ENCODE data around the gene NR1D1.
A peak's percentile ranks its signal among the peaks of the same experiment; 100 is the strongest.

Gene NR1D1

GRCh38 chr17:40097931-40098845, 2.2 kb downstream of the NR1D1 start:
- ChIA-PET POLR2A (ENCODE audit: low non-redundant PET) (interaction anchor here (1.1 kb wide), 1 partner anchor 14 kb away, joined by 3 read pairs; no protein-coding TSS in a partner anchor), CTCF (interaction anchor here (0.5 to 1.0 kb wide), 5 partner anchors 11 to 248 kb away, joined by 3 to 9 read pairs (median 6); no protein-coding TSS in a partner anchor)
- TF ChIP-seq, protein P1, sequence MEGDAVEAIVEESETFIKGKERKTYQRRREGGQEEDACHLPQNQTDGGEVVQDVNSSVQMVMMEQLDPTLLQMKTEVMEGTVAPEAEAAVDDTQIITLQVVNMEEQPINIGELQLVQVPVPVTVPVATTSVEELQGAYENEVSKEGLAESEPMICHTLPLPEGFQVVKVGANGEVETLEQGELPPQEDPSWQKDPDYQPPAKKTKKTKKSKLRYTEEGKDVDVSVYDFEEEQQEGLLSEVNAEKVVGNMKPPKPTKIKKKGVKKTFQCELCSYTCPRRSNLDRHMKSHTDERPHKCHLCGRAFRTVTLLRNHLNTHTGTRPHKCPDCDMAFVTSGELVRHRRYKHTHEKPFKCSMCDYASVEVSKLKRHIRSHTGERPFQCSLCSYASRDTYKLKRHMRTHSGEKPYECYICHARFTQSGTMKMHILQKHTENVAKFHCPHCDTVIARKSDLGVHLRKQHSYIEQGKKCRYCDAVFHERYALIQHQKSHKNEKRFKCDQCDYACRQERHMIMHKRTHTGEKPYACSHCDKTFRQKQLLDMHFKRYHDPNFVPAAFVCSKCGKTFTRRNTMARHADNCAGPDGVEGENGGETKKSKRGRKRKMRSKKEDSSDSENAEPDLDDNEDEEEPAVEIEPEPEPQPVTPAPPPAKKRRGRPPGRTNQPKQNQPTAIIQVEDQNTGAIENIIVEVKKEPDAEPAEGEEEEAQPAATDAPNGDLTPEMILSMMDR (conservative IDR thresholded peaks at IDR 0.05; ENCODE audit: low read depth), result no peak
- DNase-seq (ENCODE audit: low spot score), result peak; percentile 55
- H3K27ac ChIP-seq, result peak overlapping the region; percentile 98

- no peak for DNase-seq (ENCODE audit: low spot score)
- TF ChIP-seq, protein P1 (conservative IDR thresholded peaks at IDR 0.05; ENCODE audit: low read depth), result no peak
- POLR2A ChIA-PET (ENCODE audit: low non-redundant PET), result no interaction called here
- H3K27ac ChIP-seq, result peak overlapping the region; percentile 98
- CTCF ChIA-PET, result interaction anchor here (0.6 to 0.9 kb wide), 2 partner anchors 11 to 38 kb away, joined by 3 read pairs; no protein-coding TSS in a partner anchor
Measured at GRCh38 chr17:40097087-40097486, 3.3 kb downstream of the NR1D1 start.

DNA sequence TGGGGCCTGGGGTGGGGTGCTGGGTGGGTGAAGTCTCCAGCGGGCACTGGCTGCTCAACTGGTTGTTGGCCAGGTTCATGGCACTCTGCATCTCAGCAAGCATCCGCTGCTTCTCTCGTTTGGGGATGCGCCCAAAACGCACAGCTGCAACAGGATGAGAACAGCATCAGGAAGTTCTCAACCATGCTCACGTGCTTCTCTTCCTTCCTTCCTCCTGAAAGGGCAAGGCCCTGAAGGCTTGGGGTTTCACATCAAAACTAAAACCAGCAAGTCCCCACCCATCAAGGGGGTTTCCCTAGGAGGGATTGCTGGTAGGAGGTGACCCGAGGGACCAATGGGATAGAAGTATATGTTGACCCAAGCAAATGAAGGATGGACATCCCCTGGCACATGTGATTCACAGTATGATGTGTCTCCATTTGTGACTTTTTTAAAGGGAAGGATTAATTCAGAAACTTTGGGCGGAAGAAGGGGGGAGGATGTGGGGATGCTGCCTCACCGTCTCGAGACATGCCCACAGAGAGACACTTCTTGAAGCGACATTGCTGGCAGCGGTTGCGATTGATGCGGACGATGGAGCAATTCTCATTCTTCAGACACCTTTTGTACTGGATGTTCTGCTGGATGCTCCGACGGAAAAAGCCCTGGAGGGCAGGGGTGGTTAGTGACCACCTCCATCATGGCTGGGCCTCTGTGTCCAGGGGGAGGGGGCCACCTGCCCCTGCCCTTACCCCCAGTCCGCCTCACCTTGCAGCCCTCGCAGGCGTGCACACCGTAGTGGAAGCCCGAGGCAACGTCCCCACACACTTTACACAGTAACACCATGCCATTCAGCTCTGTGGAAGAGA, 4.2 kb downstream of the NR1D1 start:
- peak overlapping the region; percentile 98 for H3K27ac ChIP-seq
- CTCF ChIA-PET, result no interaction called here
- POLR2A ChIA-PET (ENCODE audit: low non-redundant PET), result no interaction called here
- TF ChIP-seq, protein P1 (conservative IDR thresholded peaks at IDR 0.05; ENCODE audit: low read depth), result no peak
- no peak for DNase-seq (ENCODE audit: low spot score)

DNA sequence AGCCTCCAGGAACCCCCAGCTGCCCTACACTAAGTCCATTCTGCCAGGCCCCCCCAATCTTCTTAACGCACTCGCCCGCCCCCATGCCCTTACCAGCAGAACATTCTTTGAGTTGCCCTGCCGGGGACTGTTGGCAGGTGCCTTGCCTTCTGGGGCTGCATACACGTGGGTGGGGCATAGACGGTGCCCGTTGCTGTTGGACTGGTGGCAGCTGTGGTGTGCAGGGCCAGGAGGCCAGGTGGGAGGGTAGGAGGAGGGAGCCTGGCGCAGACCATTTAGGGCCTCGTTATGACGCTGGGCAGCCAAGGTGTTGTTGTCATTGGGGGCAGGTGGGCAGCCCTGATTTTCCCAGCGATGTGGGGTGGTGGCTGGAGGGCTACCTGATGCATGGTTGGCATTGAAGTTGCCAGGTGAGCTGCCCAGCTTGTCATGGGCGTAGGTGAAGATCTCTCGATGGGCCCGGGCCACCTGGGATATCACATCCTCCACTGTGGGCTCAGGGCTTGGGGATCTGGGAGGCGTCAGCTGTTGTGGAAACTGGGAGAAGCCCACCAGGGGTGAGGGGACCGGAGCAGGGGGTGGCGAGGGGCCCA, 4.9 kb downstream of the NR1D1 start:
- DNase-seq (ENCODE audit: low spot score), result no peak
- CTCF ChIA-PET, result interaction anchor here (0.7 kb wide), 1 partner anchor 60 kb away, joined by 5 read pairs; no protein-coding TSS in a partner anchor
- POLR2A ChIA-PET (ENCODE audit: low non-redundant PET), result no interaction called here
- peak overlapping the region; percentile 98 for H3K27ac ChIP-seq
- TF ChIP-seq, protein P1 (conservative IDR thresholded peaks at IDR 0.05; ENCODE audit: low read depth), result no peak

GRCh38 chr17:40094874-40095273, 5.5 kb downstream of the NR1D1 start:
- POLR2A ChIA-PET (ENCODE audit: low non-redundant PET), result no interaction called here
- DNase-seq (ENCODE audit: low spot score), result no peak
- TF ChIP-seq, protein P1 (conservative IDR thresholded peaks at IDR 0.05; ENCODE audit: low read depth), result no peak
- H3K27ac ChIP-seq, result peak overlapping the region; percentile 98
- CTCF ChIA-PET, result interaction anchor here (0.7 kb wide), 1 partner anchor 61 kb away, joined by 5 read pairs; no protein-coding TSS in a partner anchor

Data from RWPE1 (cell line).